GM19395 (cell line): ENCODE measurements around the gene PPIE.

Experiments used
- ATAC-seq: cut with Tn5 transposase; IDR thresholded peaks from one replicate; pipeline ENCODE4 v1.9.1; 2021; ENCODE audit warnings: mild to moderate bottlenecking, moderate library complexity; ENCODE audit not compliant: unreplicated experiment

PPIE gene

GRCh38 chr1:39800471-39800835 lies 61.8 kb downstream of the PPIE start:
- no peak for ATAC-seq

- ATAC-seq = no peak
Measured at GRCh38 chr1:39802496-39803260, 64.0 kb downstream of the PPIE start.

GRCh38 chr1:39805385-39805784 lies 66.7 kb downstream of the PPIE start:
- no peak for ATAC-seq

DNA sequence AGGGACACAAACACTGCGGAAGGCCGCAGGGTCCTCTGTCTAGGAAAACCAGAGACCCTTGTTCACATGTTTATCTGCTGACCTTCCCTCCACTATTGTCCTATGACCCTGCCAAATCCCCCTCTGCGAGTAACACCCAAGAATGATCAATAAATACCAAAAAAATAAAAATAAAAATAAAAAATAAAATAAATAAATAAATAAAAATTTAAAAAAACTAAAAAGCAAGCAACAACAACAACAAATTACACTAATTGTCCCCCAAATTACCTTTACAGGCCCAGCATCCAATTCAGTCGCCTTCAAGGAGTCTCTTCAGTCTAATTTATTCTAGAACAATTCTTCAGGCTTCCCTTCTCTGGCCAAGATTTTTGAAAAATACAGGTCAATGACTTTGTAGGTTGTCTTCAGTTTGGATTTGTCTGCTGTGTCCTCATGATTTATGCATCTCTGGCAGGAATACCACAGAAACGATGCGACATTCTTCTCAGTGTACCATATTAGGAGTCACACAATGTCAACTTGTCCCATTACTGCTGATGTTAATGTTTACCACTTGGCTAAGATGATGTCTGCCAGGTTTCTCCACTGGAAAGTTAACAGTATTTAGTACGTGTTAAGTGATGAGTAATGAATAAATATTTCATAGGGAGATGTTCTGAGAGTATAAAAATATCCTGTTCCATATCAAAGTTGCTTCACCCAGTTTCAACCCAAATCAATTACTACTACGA lies 70.3 kb downstream of the PPIE start:
- ATAC-seq = no peak

GRCh38 chr1:39812913-39813312 lies 74.2 kb downstream of the PPIE start:
- ATAC-seq = no peak
